Peyer's patch (tissue), 4 donors: ENCODE data around the gene VPS33B. TPM values are rescaled to one million over a fixed set of nuclear protein-coding genes. Genes with fewer than 3 reads are reported as not detected.
A peak's percentile ranks its signal among the peaks of the same experiment; 100 is the strongest.

ENCODE experiments used
- DNase-seq, 3 donors: peaks; one replicate each; pipeline ENCODE4 v3.0.0-alpha.2; 2017 to 2019
- H3K27ac ChIP-seq, 4 donors: fragments of 200-600 bp; sonication (generic); one replicate each; pipeline ENCODE4 v1.5.1; 2016 to 2019
- H3K27me3 ChIP-seq, 2 donors: fragments of 200-600 bp; sonication (generic); one replicate each; pipeline ENCODE4 v1.5.1; 2019
- H3K36me3 ChIP-seq, 3 donors: fragments of 200-600 bp; sonication (generic); one replicate each; pipeline ENCODE4 v1.5.1; 2016 to 2019
- H3K4me1 ChIP-seq, 4 donors: fragments of 200-600 bp; sonication (generic); one replicate each; pipeline ENCODE4 v1.5.1; 2016 to 2019
- H3K4me3 ChIP-seq, 4 donors: fragments of 200-600 bp; sonication (generic); 1 replicate in 3 of 4; 2 replicates in 1 of 4; pipeline ENCODE4 v1.5.1; 2016 to 2019; ENCODE audit warnings: mild to moderate bottlenecking in 1 of 4
- H3K9me3 ChIP-seq, 4 donors: fragments of 200-600 bp; sonication (generic); one replicate each; pipeline ENCODE4 v1.5.1; 2016 to 2019; ENCODE audit warnings: mild to moderate bottlenecking in 1 of 4
- CTCF ChIP-seq, 6 experiments: fragments of 450-650 bp in 4 of 6; fragments of 200-600 bp in 2 of 6; sonication (generic) in 1 of 6; IDR thresholded peaks; one replicate each; pipeline ENCODE4 v1.5.1; 2017 to 2019; ENCODE audit warnings: antibody characterized with exemption in 6 of 6, mild to moderate bottlenecking in 3 of 6, moderate library complexity in 1 of 6
- POLR2A ChIP-seq, 2 donors: fragments of 450-650 bp; IDR thresholded peaks; one replicate each; pipeline ENCODE4 v1.5.1; 2017; ENCODE audit warnings: antibody characterized with exemption in 2 of 2, mild to moderate bottlenecking in 2 of 2, moderate library complexity in 2 of 2
- total RNA-seq, 4 donors: library from RNA; depleted of rRNA; stranded (reverse); fragments of >200 nt; gene quantifications; one replicate each; pipeline ENCODE4 v1.1.0, GENCODE V29; 2016

The VPS33B gene
- total RNA-seq, 4 donors from 2014 or later: 12.4 to 31.5 (median 27.8) TPM

- no peak for TF ChIP-seq POLR2A (IDR thresholded peaks at IDR 0.05)
- TF ChIP-seq CTCF (IDR thresholded peaks at IDR 0.05): no peak
Observed at GRCh38 chr15:90962021-90962420, 60.4 kb downstream of the VPS33B start.

GRCh38 chr15:90960298-90961091 is 61.9 kb downstream of the VPS33B start:
- H3K36me3 ChIP-seq: peaks cover 0 to 28% (median 0%) of the 10 kb centered on the region in 3 donors
- H3K4me1 ChIP-seq: peaks cover 0 to 20% (median 12%) of the 10 kb centered on the region in 4 donors
- no peak for DNase-seq
- no peak overlapping the region for H3K27ac ChIP-seq
- H3K9me3 ChIP-seq: no peaks in the 10 kb centered on the region
- TF ChIP-seq CTCF (IDR thresholded peaks at IDR 0.05) (no peak), POLR2A (IDR thresholded peaks at IDR 0.05) (no peak)
- no peak overlapping the region for H3K4me3 ChIP-seq
- no peaks in the 10 kb centered on the region for H3K27me3 ChIP-seq

More at GRCh38 chr15:90962021-90962420, 60.4 kb downstream of the VPS33B start:
- H3K9me3 ChIP-seq: no peaks in the 10 kb centered on the region
- H3K4me1 ChIP-seq: peaks cover 0 to 7% (median 0%) of the 10 kb centered on the region in 4 donors
- H3K27me3 ChIP-seq: no peaks in the 10 kb centered on the region
- no peak overlapping the region for H3K27ac ChIP-seq
- peaks cover 0 to 41% (median 0%) of the 10 kb centered on the region in 3 donors for H3K36me3 ChIP-seq
- DNase-seq: no peak
- H3K4me3 ChIP-seq: no peak overlapping the region

- no peak for TF ChIP-seq POLR2A (IDR thresholded peaks at IDR 0.05)
- no peak for TF ChIP-seq CTCF (IDR thresholded peaks at IDR 0.05)
- peaks cover 0 to 28% (median 0%) of the 10 kb centered on the region in 3 donors for H3K36me3 ChIP-seq
- DNase-seq: no peak
- no peak overlapping the region for H3K4me3 ChIP-seq
- no peaks in the 10 kb centered on the region for H3K9me3 ChIP-seq
- H3K4me1 ChIP-seq: peaks cover 0 to 23% (median 16%) of the 10 kb centered on the region in 4 donors
- no peaks in the 10 kb centered on the region for H3K27me3 ChIP-seq
- H3K27ac ChIP-seq: no peak overlapping the region
Observed at GRCh38 chr15:90959894-90960293, 62.5 kb downstream of the VPS33B start.

- H3K9me3 ChIP-seq: no peaks in the 10 kb centered on the region
- H3K27ac ChIP-seq: no peak overlapping the region
- H3K36me3 ChIP-seq: peaks cover 0 to 25% (median 0%) of the 10 kb centered on the region in 3 donors
- TF ChIP-seq CTCF (IDR thresholded peaks at IDR 0.05) (no peak), POLR2A (IDR thresholded peaks at IDR 0.05) (no peak)
- H3K4me3 ChIP-seq: no peak overlapping the region
- DNase-seq: no peak
- peaks cover 0 to 23% (median 16%) of the 10 kb centered on the region in 4 donors for H3K4me1 ChIP-seq
- H3K27me3 ChIP-seq: no peaks in the 10 kb centered on the region
Observed at GRCh38 chr15:90959028-90959595, 63.3 kb downstream of the VPS33B start.

GRCh38 chr15:90957791-90958190 is 64.6 kb downstream of the VPS33B start:
- no peaks in the 10 kb centered on the region for H3K9me3 ChIP-seq
- TF ChIP-seq POLR2A (IDR thresholded peaks at IDR 0.05): no peak
- TF ChIP-seq CTCF (IDR thresholded peaks at IDR 0.05): no peak
- H3K4me1 ChIP-seq: peaks cover 0 to 23% (median 16%) of the 10 kb centered on the region in 4 donors
- no peak for DNase-seq
- H3K36me3 ChIP-seq: peaks cover 0 to 34% (median 0%) of the 10 kb centered on the region in 3 donors
- H3K27ac ChIP-seq: no peak overlapping the region
- H3K27me3 ChIP-seq: no peaks in the 10 kb centered on the region
- H3K4me3 ChIP-seq: peak overlapping the region in 1 of 4 donors; percentile 74
